ENCODE results near the gene NNT.

DNA sequence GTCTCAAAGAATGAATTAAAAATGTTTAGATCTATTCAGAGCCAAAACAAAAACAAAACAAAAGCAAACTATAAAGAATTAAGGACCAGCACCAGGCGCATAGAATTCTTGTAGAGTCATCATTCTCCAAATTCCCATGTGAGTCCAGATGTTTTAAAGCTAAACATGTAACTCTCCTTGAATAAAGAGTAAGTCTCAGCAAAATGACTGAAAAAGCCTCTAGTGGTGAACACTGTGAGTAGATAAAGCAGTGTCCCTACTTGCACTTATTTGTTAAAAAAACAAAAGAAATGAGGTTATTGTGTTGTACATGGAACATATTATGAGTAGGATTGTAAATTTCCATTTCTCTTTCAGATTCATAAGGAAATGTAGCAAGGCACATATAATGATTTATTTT, 44.0 kb downstream of the NNT start:
- TF ChIP-seq CTCF (IDR thresholded peaks at IDR 0.05; ENCODE audit: low read depth, low read length) (no peak), MAX (IDR thresholded peaks at IDR 0.05; ENCODE audit: low read depth, low read length) (no peak)

Measured in NB4 (cell line).